ENCODE data around the gene ELOA2.

- no peak for TF ChIP-seq CTCF (IDR thresholded peaks at IDR 0.05; ENCODE audit: low read depth, low read length)
- no peak for TF ChIP-seq MYC (IDR thresholded peaks at IDR 0.05; ENCODE audit: low read depth, low read length)
Measured at GRCh38 chr18:47036927-47037578, 1.6 kb upstream of the ELOA2 start.

Measured in NB4 (cell line).